Hepatocyte (in vitro differentiated cells): ENCODE measurements around the gene MEGF11. TPM values are rescaled to one million over a fixed set of nuclear protein-coding genes. Genes with fewer than 3 reads are reported as not detected.
A peak's percentile ranks its signal among the peaks of the same experiment; 100 is the strongest.
"Not testable (repeated sequence)": the region's sequence is repeated elsewhere in the genome, so short reads cannot be mapped to it uniquely, and the experiment has no call there.

Source experiments
- DNase-seq: peaks from one replicate; pipeline ENCODE4 v3.0.0-alpha.2; 2016; ENCODE audit warnings: low spot score
- H2AFZ ChIP-seq: fragments of 200-600 bp; sonication (generic); 2 replicates; pipeline ENCODE4 v1.6.0; 2016; ENCODE audit warnings: antibody characterized with exemption, mild to moderate bottlenecking
- H3K27ac ChIP-seq: fragments of 200-600 bp; sonication (generic); 2 replicates; pipeline ENCODE4 v1.5.1; 2016; ENCODE audit warnings: mild to moderate bottlenecking
- H3K27me3 ChIP-seq: fragments of 200-600 bp; sonication (generic); 2 replicates; pipeline ENCODE4 v1.6.1; 2016
- H3K36me3 ChIP-seq: fragments of 200-600 bp; sonication (generic); replicated peaks from 2 replicates; pipeline ENCODE4 v1.5.1; 2016; ENCODE audit warnings: low read depth; ENCODE audit not compliant: insufficient read depth
- H3K4me1 ChIP-seq: fragments of 200-600 bp; sonication (generic); 2 replicates; pipeline ENCODE4 v1.5.1; 2016; ENCODE audit warnings: mild to moderate bottlenecking, moderate library complexity; ENCODE audit not compliant: insufficient read depth
- H3K4me2 ChIP-seq: fragments of 200-600 bp; sonication (generic); 2 replicates; pipeline ENCODE4 v1.6.0; 2016
- H3K4me3 ChIP-seq: fragments of 200-600 bp; sonication (generic); 2 replicates; pipeline ENCODE4 v1.5.1; 2016; ENCODE audit warnings: mild to moderate bottlenecking
- H3K79me2 ChIP-seq: fragments of 200-600 bp; sonication (generic); 2 replicates; pipeline ENCODE4 v1.6.0; 2017; ENCODE audit warnings: mild to moderate bottlenecking
- H3K9me2 ChIP-seq: fragments of 200-600 bp; sonication (generic); replicated peaks from 2 replicates; pipeline ENCODE4 v1.6.0; 2017; ENCODE audit warnings: mild to moderate bottlenecking; ENCODE audit not compliant: insufficient read depth
- H3K9me3 ChIP-seq: fragments of 200-600 bp; sonication (generic); 2 replicates; pipeline ENCODE4 v1.5.1; 2016; ENCODE audit warnings: low read depth, mild to moderate bottlenecking
- H4K20me1 ChIP-seq: fragments of 200-600 bp; sonication (generic); 2 replicates; pipeline ENCODE4 v1.6.0; 2016; ENCODE audit warnings: mild to moderate bottlenecking; ENCODE audit not compliant: insufficient read depth, poor library complexity, severe bottlenecking
- EZH2 ChIP-seq: fragments of 200-600 bp; sonication (generic); IDR thresholded peaks from 2 replicates; pipeline ENCODE4 v1.6.1; 2016; ENCODE audit warnings: antibody characterized with exemption, mild to moderate bottlenecking, borderline replicate concordance
- EZH2phosphoT487 ChIP-seq: fragments of 200-600 bp; sonication (generic); IDR thresholded peaks from one replicate; pipeline ENCODE4 v1.6.1; 2018; ENCODE audit warnings: antibody characterized with exemption, mild to moderate bottlenecking, low read depth, moderate library complexity; ENCODE audit not compliant: unreplicated experiment, severe bottlenecking
- WGBS: methylation state at CpG from one replicate; pipeline ENCODE4 v1.1.6; 2016; ENCODE audit warnings: low lambda C conversion rate; ENCODE audit errors: missing lambda C conversion rate; 5-methylcytosine and 5-hydroxymethylcytosine counted together
- polyA plus RNA-seq: library from polyadenylated mRNA; unstranded; fragments of >200 nt; fragmentation: Nextera tagmentation; extraction: Ambion mirVana; gene quantifications from 2 replicates; pipeline ENCODE4 v1.2.1, GENCODE V29; 2016
- total RNA-seq: library from RNA; depleted of rRNA; stranded (reverse); fragments of >200 nt; gene quantifications from 2 replicates; pipeline ENCODE4 v1.2.3, GENCODE V29; 2014
- TF ChIP-seq, protein P1 (sequence below): fragments of 200-600 bp; sonication (generic); IDR thresholded peaks from 2 replicates; pipeline ENCODE4 v1.5.1; 2016; ENCODE audit warnings: antibody characterized with exemption, mild to moderate bottlenecking; ENCODE audit not compliant: poor library complexity

Gene MEGF11
- total and polyA plus RNA-seq, 2 experiments from 2014 or later: 0.07 to 0.25 TPM

DNA sequence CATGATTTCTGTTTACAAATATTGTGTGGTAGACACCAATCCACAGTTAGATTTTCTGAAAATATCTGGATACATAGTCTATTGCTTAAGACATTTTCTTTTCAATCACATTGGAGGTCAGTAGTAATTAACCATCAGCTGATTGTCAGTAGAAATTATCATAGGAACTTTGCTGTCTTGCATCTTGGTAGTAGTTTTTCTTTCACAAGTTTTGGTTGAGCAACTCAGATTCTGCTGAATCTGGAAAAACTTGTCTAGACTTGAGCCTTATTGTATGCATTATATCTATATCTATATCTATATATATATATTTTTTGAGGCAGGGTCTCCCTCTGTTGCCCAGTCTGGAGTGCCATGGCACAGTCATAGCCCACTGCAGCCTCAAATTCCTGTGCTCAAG lies 380.3 kb downstream of the MEGF11 start:
- H2AFZ ChIP-seq: no peak overlapping the region
- H3K4me3 ChIP-seq: no peak overlapping the region
- H3K9me3 ChIP-seq: no peaks in the 10 kb centered on the region
- H3K27me3 ChIP-seq: no peaks in the 10 kb centered on the region
- H3K4me1 ChIP-seq: no peaks in the 10 kb centered on the region
- H4K20me1 ChIP-seq: peaks cover 67% of the 10 kb centered on the region
- no peak for DNase-seq
- no peaks in the 10 kb centered on the region for H3K9me2 ChIP-seq
- TF ChIP-seq, protein P1, sequence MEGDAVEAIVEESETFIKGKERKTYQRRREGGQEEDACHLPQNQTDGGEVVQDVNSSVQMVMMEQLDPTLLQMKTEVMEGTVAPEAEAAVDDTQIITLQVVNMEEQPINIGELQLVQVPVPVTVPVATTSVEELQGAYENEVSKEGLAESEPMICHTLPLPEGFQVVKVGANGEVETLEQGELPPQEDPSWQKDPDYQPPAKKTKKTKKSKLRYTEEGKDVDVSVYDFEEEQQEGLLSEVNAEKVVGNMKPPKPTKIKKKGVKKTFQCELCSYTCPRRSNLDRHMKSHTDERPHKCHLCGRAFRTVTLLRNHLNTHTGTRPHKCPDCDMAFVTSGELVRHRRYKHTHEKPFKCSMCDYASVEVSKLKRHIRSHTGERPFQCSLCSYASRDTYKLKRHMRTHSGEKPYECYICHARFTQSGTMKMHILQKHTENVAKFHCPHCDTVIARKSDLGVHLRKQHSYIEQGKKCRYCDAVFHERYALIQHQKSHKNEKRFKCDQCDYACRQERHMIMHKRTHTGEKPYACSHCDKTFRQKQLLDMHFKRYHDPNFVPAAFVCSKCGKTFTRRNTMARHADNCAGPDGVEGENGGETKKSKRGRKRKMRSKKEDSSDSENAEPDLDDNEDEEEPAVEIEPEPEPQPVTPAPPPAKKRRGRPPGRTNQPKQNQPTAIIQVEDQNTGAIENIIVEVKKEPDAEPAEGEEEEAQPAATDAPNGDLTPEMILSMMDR: no peak
- TF ChIP-seq EZH2phosphoT487 (no peak), EZH2 (no peak)
- H3K4me2 ChIP-seq: peak overlapping the region; percentile 77
- peaks cover 86% of the 10 kb centered on the region for H3K79me2 ChIP-seq
- H3K36me3 ChIP-seq: no peaks in the 10 kb centered on the region
- H3K27ac ChIP-seq: peak overlapping the region; percentile 96

DNA sequence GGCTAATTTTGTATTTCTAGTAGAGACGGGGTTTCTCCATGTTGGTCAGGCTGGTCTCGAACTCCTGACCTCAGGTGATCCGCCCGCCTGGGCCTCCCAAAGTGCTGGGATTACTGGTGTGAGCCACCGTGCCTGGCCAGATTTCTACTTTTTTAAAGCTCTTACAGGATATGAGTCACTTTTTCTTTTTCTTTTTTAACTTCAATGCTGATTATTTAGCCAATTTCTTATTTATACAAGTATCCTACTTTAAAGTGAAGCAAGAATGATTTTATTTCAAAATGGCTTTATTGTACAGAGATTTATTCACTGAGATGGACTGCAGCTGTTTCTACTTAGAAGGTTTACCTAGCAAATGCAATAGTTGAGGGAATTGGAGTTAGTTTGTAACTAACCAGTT lies 381.0 kb downstream of the MEGF11 start:
- H3K36me3 ChIP-seq, H3K27me3 ChIP-seq, H3K9me3 ChIP-seq, H3K4me1 ChIP-seq, H2AFZ ChIP-seq, H3K9me2 ChIP-seq, H3K4me3 ChIP-seq, DNase-seq: not testable (repeated sequence)
- Histone ChIP-seq H3K79me2 (peaks cover 79% of the 10 kb centered on the region), H3K27ac (peak overlapping the region; percentile 96), H4K20me1 (peaks cover 61% of the 10 kb centered on the region), H3K4me2 (peak overlapping the region; percentile 77)
- 89% methylated on average over 5 of the region's 5 CpGs for WGBS

DNA sequence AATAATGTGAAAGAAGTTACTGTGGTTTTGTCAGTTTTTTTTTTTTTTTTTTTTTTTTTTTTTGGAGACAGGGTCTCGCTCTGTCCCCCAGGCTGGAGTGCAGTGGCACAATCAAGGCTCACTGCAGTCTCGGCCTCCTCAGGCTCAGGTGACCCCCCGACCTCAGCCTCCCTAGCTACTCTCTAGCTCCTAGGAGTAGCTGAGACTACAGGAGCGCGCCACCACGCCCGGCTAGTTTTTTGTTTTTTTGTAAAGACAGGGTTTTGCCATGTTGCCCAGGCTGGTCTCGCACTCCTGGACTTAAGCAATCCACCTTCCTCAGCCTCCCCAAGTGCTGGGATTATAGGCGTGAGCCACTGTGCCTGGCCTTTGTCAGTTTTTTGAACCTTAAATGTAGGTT lies 381.7 kb downstream of the MEGF11 start:
- H4K20me1 ChIP-seq: peaks cover 55% of the 10 kb centered on the region
- not testable (repeated sequence) for H3K27me3 ChIP-seq, H2AFZ ChIP-seq, H3K4me3 ChIP-seq, H3K9me2 ChIP-seq, H3K36me3 ChIP-seq, H3K9me3 ChIP-seq, DNase-seq, H3K4me1 ChIP-seq
- peak overlapping the region; percentile 96 for H3K27ac ChIP-seq
- peaks cover 72% of the 10 kb centered on the region for H3K79me2 ChIP-seq
- WGBS: 89% methylated on average over 9 of the region's 9 CpGs
- peak overlapping the region; percentile 77 for H3K4me2 ChIP-seq

DNA sequence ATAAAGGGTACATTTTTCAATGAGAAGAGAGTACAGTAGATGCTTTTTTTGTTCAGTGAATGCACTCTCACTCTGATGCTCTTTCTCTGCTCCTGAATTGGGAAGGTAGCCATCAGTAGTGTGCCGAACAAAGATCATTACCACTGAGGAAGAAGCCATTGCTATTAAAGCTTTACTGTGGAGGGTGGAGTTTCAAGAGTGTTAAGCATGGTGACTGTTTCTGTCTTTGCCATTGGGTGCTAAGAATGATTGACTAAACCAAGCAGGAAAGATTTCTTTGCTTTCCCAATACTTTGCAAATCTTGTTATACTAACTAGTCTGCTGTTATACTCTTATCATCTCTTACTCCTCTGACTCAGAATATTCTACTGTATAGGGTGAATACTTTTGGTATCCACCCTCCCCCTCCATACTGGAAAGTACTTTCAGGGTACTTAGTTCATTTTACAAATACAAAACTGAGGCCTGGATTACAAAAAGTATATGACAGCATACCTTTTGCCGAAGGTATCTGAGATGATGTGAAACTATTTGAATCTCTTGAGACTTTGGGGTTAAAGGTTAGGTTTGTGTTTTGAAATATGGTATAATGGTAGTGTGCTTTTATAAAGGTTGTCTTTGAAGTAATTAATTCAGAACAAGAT lies 382.5 kb downstream of the MEGF11 start:
- Histone ChIP-seq H3K27ac (peak overlapping the region; percentile 96), H3K4me2 (peak overlapping the region; percentile 77), H3K4me3 (peak overlapping the region; percentile 77), H3K79me2 (peaks cover 63% of the 10 kb centered on the region), H3K9me2 (no peaks in the 10 kb centered on the region), H3K36me3 (no peaks in the 10 kb centered on the region), H4K20me1 (peaks cover 46% of the 10 kb centered on the region), H3K4me1 (no peaks in the 10 kb centered on the region), H3K9me3 (no peaks in the 10 kb centered on the region), H2AFZ (peak overlapping the region; percentile 55), H3K27me3 (no peaks in the 10 kb centered on the region)
- TF ChIP-seq, protein P1: no peak
- TF ChIP-seq EZH2 (no peak), EZH2phosphoT487 (no peak)
- peak; percentile 63 for DNase-seq
- WGBS: 29% methylated on average over 2 of the region's 2 CpGs
